Measurements from ENCODE around the gene TBX4. TPM values are rescaled to one million over a fixed set of nuclear protein-coding genes. Genes with fewer than 3 reads are reported as not detected.
"Not testable (repeated sequence)": the region's sequence is repeated elsewhere in the genome, so short reads cannot be mapped to it uniquely, and the experiment has no call there.

TBX4 gene
- total RNA-seq, 2 experiments from 2014 or later: not detected

DNA sequence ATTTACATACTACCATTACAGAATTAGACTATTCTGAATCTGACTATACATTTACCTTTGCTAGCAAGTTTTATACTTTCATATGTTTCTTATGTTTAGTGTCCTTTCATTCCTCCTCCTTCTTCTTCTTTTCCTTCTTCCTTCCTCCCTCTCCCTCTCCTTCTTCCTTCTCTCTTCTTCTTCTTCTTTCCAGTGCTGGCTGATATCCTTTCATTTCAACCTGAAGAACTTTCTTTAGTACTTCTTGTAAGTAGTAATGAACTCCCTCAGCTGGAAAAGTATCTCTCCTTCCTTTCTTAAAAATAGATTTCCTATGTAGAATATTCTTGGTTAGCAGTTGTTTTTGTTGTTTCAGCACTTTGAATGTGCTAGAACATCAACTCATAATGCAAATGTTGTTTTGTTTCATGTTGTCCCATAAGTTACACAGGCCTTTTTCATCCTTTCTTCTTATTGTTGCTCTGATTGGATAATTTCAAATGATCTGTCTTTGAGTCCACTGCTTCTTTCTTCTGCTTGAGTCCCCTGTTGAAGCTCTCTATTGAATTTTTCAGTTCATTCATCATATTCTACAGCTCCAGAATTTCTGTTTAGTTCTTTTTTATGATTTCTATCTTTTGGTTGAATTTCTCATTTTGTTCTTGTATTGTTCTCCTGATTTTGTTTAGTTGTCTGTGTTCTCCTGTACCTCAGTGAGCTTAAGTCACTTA is 15.1 kb upstream of the TBX4 start:
- POLR2A ChIA-PET: no interaction called here
- Mint-ChIP-seq H3K4me3 (no peak overlapping the region), H3K27me3 (peaks cover 37% of the 10 kb centered on the region), H3K27ac (no peak overlapping the region), H3K4me1 (peaks cover 5% of the 10 kb centered on the region), H3K36me3 (ENCODE audit: low read depth) (peaks cover 4% of the 10 kb centered on the region), H3K9me3 (ENCODE audit: low read depth) (peaks cover 18% of the 10 kb centered on the region)
- ATAC-seq: no peak
- intact Hi-C loops (cut with DNase I, micrococcal nuclease): no loop called here
- CTCF ChIA-PET: interaction anchor here (0.6 to 1.2 kb wide), 2 partner anchors 22 to 622 kb away, joined by 3 to 4 read pairs; no protein-coding TSS in a partner anchor
- no peak for DNase-seq

DNA sequence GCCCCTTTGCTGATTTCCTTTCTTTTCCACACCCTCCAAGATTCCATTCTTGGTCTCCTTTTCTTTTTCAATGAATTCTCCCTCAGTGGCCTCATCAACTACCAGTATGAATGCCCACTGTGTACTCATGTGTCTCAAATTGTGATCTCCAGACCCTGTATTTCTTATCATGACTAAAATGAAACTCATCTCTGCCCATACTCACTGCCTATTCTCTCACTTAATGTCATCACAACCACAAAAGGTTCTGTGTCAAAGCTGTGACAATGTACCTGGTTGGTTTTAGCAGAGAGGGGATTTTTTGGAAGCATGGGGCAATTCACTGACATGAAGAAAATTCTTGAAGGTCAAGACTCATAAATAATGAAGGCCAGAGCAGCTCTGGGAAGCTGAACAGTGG is 11.5 kb upstream of the TBX4 start:
- intact Hi-C loops (cut with DNase I, micrococcal nuclease): no loop called here
- peaks cover 4% of the 10 kb centered on the region for H3K36me3 Mint-ChIP-seq (ENCODE audit: low read depth)
- peaks cover 5% of the 10 kb centered on the region for H3K4me1 Mint-ChIP-seq
- POLR2A ChIA-PET: no interaction called here
- no peak overlapping the region for H3K27ac Mint-ChIP-seq
- DNase-seq (no peak), ATAC-seq (peak; percentile 73)
- H3K9me3 Mint-ChIP-seq (ENCODE audit: low read depth): peaks cover 16% of the 10 kb centered on the region
- peaks cover 47% of the 10 kb centered on the region for H3K27me3 Mint-ChIP-seq
- no peak overlapping the region for H3K4me3 Mint-ChIP-seq
- CTCF ChIA-PET: interaction anchor here (1.0 kb wide), 1 partner anchor 42 kb away, joined by 4 read pairs; no protein-coding TSS in a partner anchor

DNA sequence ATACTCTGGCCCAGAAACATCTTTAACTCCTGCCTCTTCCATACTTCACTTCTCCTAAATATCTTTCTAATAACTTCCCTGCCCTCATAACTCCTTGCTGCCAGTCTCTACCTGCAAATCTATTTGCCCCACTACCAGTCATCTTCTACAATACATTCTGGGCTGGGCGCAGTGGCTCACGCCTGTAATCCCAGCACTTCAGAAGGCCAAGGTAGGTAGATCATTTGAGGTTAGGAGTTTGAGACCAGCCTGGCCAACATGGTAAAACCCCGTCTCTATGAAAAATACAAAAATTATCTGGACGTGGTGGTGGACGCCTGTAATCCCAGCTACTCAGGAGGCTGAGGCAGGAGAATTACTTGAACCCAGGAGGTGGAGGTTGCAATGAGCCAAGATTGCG is 10.7 kb upstream of the TBX4 start:
- ATAC-seq; H3K36me3 Mint-ChIP-seq (ENCODE audit: low read depth); H3K4me3 Mint-ChIP-seq; H3K27ac Mint-ChIP-seq; DNase-seq; intact Hi-C loops (cut with DNase I, micrococcal nuclease); H3K4me1 Mint-ChIP-seq; POLR2A ChIA-PET: not testable (repeated sequence)
- CTCF ChIA-PET: interaction anchor here (1.0 kb wide), 1 partner anchor 41 kb away, joined by 4 read pairs; no protein-coding TSS in a partner anchor
- Mint-ChIP-seq H3K27me3 (peaks cover 48% of the 10 kb centered on the region), H3K9me3 (ENCODE audit: low read depth) (peaks cover 14% of the 10 kb centered on the region)

DNA sequence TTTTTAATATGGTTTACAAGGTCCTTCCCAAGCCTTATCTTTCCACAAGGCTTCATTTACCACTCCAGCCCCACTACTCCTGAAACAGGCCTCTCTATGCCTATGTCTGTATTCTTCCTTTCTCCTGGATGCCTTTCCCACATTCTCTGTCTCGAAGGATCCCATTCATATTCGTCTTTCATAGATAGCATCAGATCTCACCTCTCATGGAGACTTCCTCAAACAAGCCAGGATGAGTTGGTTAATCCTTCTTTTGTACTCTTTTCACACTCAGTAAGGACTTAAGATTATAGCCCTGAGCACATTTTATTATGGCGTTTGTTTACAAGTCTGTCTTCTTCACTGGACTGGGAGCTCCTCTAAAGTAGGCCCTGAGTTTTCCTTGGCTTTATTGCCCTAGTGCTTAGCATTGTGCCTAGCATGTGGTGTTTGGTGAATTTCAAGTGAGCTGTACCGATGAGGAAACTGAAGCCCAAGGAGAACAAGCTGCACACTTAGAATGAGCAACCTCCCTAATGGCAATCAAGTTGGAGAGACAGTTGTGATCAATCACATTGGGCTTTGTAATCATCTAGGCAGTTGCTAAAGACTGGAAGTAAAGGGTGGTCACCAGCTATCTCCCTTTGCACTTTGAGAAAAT is 10.0 kb upstream of the TBX4 start:
- H3K4me1 Mint-ChIP-seq: peaks cover 5% of the 10 kb centered on the region

DNA sequence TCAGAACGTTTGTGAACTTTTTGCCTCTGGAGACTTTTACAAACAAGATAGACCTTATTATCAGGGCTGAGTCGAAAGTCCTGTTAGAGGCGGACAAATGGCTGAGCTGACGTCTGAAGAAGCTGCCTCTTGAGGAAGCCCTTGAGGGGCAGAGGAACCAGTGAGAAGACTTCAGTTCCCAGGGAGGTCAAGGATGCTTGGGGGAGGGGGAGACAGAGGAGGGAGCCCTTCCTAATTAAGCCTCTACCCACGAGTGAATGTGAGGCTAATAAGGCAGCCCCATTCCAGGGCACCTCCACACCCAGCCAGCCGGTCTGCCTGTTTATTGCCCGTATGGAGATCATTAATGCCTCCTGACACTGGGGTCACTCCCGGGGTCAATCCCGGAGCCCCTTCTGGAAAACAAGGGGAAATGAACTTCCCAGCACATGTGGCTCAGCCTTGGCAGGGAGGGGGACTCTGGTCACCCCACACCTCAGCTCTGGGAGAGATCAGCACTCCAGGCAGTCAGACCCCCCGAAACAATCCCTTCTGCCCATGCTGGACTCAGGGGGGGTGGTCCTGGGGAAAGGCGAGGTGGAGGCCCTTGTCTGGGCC is 9.2 kb upstream of the TBX4 start:
- ChIA-PET CTCF (no interaction called here), POLR2A (no interaction called here)
- ATAC-seq (no peak), DNase-seq (no peak)
- Mint-ChIP-seq H3K27me3 (peaks cover 47% of the 10 kb centered on the region), H3K36me3 (ENCODE audit: low read depth) (no peaks in the 10 kb centered on the region), H3K9me3 (ENCODE audit: low read depth) (peaks cover 6% of the 10 kb centered on the region), H3K4me1 (peaks cover 5% of the 10 kb centered on the region), H3K27ac (no peak overlapping the region), H3K4me3 (no peak overlapping the region)
- intact Hi-C loops (cut with DNase I, micrococcal nuclease): no loop called here

More for the DNA sequence above, 10.0 kb upstream of the TBX4 start:
- Mint-ChIP-seq H3K36me3 (ENCODE audit: low read depth) (peaks cover 1% of the 10 kb centered on the region), H3K9me3 (ENCODE audit: low read depth) (peaks cover 10% of the 10 kb centered on the region), H3K27me3 (peaks cover 48% of the 10 kb centered on the region), H3K4me3 (no peak overlapping the region), H3K27ac (no peak overlapping the region)
- intact Hi-C loops (cut with DNase I, micrococcal nuclease): no loop called here
- POLR2A ChIA-PET: no interaction called here
- DNase-seq: no peak
- no peak for ATAC-seq
- CTCF ChIA-PET: no interaction called here

DNA sequence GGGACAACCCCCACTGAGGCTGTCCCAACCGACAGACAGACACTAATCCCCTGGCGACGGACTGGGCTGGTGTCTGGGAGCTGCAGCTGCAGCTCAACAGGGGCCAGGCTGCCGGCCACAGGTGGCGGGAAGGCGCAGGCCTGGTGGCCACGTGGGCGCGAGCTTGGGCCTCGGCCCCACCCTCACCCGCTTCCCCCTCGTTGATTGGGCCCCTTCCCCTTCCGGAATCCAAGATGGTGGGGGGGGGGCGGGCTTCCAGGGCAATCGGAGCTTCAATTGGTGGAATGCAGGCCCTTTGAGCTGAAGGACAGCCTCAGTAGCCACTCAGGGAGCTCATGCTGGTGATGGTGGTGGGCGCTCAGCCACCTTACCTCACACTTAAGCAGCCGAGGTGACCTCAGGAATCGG is 8.7 kb upstream of the TBX4 start:
- Mint-ChIP-seq H3K4me3 (no peak overlapping the region), H3K27ac (no peak overlapping the region), H3K9me3 (ENCODE audit: low read depth) (peaks cover 4% of the 10 kb centered on the region), H3K4me1 (peaks cover 5% of the 10 kb centered on the region), H3K27me3 (peaks cover 45% of the 10 kb centered on the region), H3K36me3 (ENCODE audit: low read depth) (no peaks in the 10 kb centered on the region)
- ATAC-seq: no peak
- POLR2A ChIA-PET: no interaction called here
- CTCF ChIA-PET: no interaction called here
- intact Hi-C loops (cut with DNase I, micrococcal nuclease): no loop called here
- no peak for DNase-seq

DNA sequence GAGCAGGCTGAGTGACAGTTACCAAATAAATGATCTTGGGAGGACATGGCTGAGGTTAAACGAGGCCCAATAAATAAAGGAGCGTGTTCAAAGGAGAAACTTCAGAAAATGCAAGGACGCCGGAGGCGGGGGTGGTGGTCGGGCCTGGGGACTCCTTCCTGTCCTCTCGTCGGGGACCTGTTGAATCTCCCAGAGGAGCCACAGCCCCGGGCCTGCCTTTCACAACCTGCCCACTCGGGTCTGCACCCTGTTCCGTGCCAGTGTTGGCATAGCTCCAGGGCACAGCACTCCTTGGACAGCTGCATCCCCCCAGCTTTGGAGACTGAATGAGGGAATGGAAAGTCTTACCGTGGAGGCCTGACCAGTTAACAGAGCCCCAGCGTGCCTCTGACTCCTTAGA is 8.1 kb upstream of the TBX4 start:
- intact Hi-C loops (cut with DNase I, micrococcal nuclease): no loop called here
- POLR2A ChIA-PET: no interaction called here
- ATAC-seq: no peak
- no peak for DNase-seq
- Mint-ChIP-seq H3K27me3 (peaks cover 44% of the 10 kb centered on the region), H3K4me3 (no peak overlapping the region), H3K9me3 (ENCODE audit: low read depth) (peaks cover 3% of the 10 kb centered on the region), H3K36me3 (ENCODE audit: low read depth) (no peaks in the 10 kb centered on the region), H3K4me1 (peaks cover 5% of the 10 kb centered on the region), H3K27ac (no peak overlapping the region)
- CTCF ChIA-PET: no interaction called here

DNA sequence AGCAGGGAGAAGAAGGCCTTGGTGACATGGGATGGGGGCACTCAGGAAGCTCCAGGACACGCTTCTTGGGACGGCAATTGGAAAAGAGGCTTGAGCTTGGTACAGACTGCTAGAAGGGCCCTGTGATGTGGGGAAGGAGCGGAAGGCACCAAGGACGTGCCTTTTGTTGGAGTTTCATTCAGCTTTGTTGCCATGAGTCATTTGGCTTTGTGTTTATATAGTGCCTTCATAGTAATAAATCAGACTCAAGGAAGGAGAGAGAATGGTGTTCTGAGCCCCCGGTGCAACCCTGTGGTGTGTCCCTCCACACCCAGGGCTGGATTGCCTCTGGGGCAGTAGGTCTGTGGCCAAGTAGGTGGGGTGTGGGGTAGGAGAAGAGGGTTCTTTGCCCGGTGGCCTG is 7.4 kb upstream of the TBX4 start:
- Mint-ChIP-seq H3K27me3 (peaks cover 40% of the 10 kb centered on the region), H3K9me3 (ENCODE audit: low read depth) (peaks cover under 1% of the 10 kb centered on the region), H3K27ac (no peak overlapping the region), H3K36me3 (ENCODE audit: low read depth) (no peaks in the 10 kb centered on the region), H3K4me3 (no peak overlapping the region), H3K4me1 (peaks cover 5% of the 10 kb centered on the region)
- CTCF ChIA-PET: no interaction called here
- intact Hi-C loops (cut with DNase I, micrococcal nuclease): no loop called here
- ATAC-seq (no peak), DNase-seq (no peak)
- POLR2A ChIA-PET: no interaction called here

DNA sequence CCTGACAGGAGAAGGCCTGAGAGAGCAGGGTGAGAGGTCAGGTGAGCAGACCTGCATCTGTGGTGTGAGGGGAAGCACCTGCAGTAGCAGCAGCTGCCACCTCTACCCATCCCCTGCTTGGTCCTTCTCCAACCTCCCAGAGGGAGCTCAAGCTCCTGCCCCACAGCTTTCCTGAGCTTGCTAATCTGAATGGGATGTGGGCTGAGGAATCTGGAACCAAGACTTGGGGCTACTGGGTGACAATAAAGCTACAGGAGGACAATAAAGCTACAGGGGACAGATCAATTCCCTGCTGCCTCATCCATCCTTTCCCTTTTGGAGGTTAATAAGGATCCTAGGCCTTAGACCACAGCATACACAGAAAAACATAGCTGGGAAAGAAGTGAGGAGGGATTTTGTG is 4.9 kb upstream of the TBX4 start:
- Mint-ChIP-seq H3K9me3 (ENCODE audit: low read depth) (no peaks in the 10 kb centered on the region), H3K27me3 (peaks cover 35% of the 10 kb centered on the region), H3K36me3 (ENCODE audit: low read depth) (no peaks in the 10 kb centered on the region), H3K4me3 (no peak overlapping the region), H3K4me1 (no peaks in the 10 kb centered on the region), H3K27ac (no peak overlapping the region)
- ChIA-PET CTCF (interaction anchor here (1.6 kb wide), 1 partner anchor 34 kb away, joined by 12 read pairs; no protein-coding TSS in a partner anchor), POLR2A (no interaction called here)
- ATAC-seq (no peak), DNase-seq (no peak)
- intact Hi-C loops (cut with DNase I, micrococcal nuclease): no loop called here

DNA sequence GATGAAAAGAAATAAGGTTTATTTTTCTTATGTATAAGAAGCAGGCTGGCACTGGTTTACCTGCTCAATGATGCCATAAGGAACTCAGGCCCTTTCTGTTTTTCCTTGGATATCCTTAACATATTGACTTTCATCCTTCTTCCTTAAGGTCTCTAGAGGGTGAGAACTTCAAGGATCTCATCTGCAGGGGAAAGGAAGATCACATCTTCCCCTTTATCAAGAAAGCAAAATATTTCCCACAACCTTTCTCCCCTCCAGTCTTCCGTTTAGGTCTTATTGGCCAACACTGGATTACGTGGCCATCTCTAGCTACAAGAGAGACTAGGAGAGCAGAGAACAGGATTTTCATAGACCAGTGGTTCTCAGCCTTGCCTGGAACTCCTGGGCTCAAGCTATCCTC is 4.2 kb upstream of the TBX4 start:
- H3K9me3 Mint-ChIP-seq (ENCODE audit: low read depth): no peaks in the 10 kb centered on the region
- DNase-seq (no peak), ATAC-seq (no peak)
- no peak overlapping the region for H3K27ac Mint-ChIP-seq
- no peaks in the 10 kb centered on the region for H3K36me3 Mint-ChIP-seq (ENCODE audit: low read depth)
- intact Hi-C loops (cut with DNase I, micrococcal nuclease): no loop called here
- no peak overlapping the region for H3K4me3 Mint-ChIP-seq
- ChIA-PET CTCF (interaction anchor here (0.6 to 1.6 kb wide), 3 partner anchors 35 to 1623 kb away, joined by 3 to 12 read pairs (median 3); no protein-coding TSS in a partner anchor), POLR2A (no interaction called here)
- H3K27me3 Mint-ChIP-seq: peaks cover 40% of the 10 kb centered on the region
- H3K4me1 Mint-ChIP-seq: peaks cover 5% of the 10 kb centered on the region

DNA sequence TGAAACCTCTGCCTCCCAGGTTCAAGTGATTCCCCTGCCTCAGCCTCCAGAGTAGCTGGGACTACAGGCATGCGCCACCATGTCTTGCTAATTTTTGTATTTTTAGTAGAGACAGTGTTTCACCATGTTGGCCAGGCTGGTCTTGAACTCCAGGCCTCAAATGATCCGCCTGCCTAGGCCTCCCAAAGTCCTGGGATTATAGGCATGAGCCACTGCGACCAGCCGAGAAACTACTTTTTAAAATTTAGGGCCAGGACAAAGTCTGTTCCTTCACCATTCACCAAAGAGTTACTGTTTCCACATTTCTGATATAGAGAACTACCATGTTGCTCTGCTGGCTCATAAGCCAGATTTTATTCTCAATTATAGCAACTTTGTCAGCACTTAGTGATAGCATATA is 3.1 kb upstream of the TBX4 start:
- H3K36me3 Mint-ChIP-seq (ENCODE audit: low read depth); intact Hi-C loops (cut with DNase I, micrococcal nuclease); DNase-seq; H3K4me3 Mint-ChIP-seq; H3K9me3 Mint-ChIP-seq (ENCODE audit: low read depth); H3K27ac Mint-ChIP-seq; ATAC-seq: not testable (repeated sequence)
- ChIA-PET POLR2A (interaction anchor here (0.6 kb wide), 1 partner anchor 51 kb away, joined by 7 read pairs; no protein-coding TSS in a partner anchor), CTCF (interaction anchor here (1.1 kb wide), 1 partner anchor 22 kb away, joined by 5 read pairs; no protein-coding TSS in a partner anchor)
- H3K27me3 Mint-ChIP-seq: peaks cover 48% of the 10 kb centered on the region
- peaks cover 12% of the 10 kb centered on the region for H3K4me1 Mint-ChIP-seq
